Stimulated activated CD8-positive, alpha-beta memory T cell treated with anti-CD3 and anti-CD28 coated beads, Interleukin-15, amount 100 ng/mL, for 24 hours (primary cell): ENCODE data around the gene SPO11.

Experiments
- DNase-seq: peaks from one replicate; pipeline ENCODE4 v3.0.0-alpha.2; 2020; ENCODE audit warnings: low read depth

The SPO11 gene

GRCh38 chr20:57310821-57311514 lies 18.6 kb upstream of the SPO11 start:
- no peak for DNase-seq

DNA sequence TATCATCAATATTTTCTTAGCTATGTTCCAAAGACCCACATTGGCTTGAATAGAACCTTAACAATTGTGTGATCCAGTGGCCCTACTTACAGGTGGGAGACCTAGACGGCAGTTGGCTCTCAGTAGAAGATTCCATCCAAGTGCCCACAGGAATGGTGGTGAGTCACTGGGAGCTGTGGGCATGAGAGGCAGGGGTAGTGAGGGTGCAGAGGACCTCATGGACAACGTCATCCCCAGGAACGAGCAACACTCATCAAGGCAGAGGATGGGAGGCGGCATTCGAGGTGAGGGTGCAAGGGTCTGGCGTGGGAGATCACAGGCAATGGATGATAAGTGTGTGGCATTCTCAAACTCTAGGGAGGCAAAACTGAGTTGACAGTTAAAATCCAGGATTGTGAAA lies 17.5 kb upstream of the SPO11 start:
- no peak for DNase-seq

DNA sequence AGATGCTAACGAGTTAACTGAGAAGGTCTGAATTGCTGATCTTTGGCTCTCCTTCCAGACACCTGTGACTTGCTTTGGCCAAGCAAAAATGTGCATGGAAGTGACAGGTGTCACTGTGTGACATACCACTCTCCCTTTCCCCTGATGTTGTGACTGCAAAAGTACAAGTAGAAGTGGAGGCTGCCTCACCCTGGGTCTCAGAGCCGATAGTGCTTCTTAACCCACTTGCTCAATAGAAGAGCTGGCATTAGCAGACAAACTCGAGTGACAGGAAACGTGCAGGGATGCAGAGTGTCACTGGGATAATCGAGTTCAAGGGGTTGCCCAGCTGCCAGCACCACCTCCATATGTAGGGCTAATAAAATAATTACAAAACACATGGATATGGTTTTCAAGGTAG lies 16.4 kb upstream of the SPO11 start:
- DNase-seq: no peak

DNA sequence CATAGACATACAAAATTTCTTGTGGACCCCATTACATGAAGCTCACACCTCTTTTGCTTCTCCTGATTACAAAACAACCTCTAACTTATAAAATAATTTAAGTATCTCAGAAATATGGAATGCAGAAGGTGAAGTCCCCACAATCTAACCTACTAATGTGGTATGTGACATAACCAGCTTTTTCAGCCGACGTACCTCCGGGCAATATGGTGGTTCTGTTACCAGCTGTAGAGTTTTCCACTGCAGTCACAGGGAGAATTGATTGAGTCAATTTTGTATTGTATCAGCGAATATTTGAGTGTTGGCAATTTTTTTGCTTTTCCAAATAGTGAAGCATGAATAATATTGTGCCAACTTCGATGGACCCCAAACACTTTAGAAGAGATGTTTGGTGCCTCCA lies 15.7 kb upstream of the SPO11 start:
- no peak for DNase-seq

- no peak for DNase-seq
Observed at GRCh38 chr20:57315083-57315975, 14.3 kb upstream of the SPO11 start.

GRCh38 chr20:57315976-57316480 lies 13.6 kb upstream of the SPO11 start:
- no peak for DNase-seq

DNA sequence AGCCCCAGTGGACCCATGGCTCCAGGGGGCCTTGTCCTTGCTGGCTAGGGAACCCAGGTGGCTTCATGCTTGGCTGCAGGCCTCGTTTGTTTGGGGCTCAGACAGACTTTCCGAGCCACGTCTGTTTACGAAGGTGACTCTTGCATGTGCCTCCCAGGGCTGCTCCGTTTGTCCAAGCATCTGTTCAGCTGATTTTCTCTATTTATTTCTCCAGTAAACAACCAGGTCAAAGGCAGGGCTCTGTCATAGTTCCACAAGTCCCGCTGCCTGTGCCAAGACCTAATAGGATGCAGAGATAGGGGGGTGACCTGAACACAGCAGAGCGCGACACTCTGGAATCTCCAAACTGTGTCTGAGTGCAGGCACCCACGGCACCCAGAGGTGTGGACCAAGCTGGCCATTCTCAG lies 12.8 kb upstream of the SPO11 start:
- no peak for DNase-seq

DNA sequence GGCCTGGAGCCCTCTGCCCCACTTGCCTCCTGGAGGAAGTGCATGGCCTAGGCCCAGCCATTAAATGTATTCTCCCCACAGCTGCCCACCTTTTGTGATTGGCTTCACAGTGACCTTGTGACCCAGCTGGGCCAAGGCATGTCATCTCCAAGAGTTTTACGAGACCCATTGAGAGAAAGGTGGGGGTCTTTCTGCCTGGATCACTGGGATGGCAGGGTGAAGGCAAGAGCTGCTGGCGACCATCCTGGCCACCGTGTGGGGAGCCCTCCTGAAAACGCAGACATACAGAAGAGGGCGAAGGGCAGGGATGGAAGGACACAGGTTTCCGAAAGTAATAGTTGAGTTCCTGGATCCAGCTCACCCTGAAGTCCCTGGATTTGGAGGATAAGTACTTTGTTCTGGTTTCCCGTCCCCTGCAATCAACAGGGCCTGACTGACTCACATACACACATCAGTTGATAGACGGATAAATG lies 12.3 kb upstream of the SPO11 start:
- no peak for DNase-seq

DNA sequence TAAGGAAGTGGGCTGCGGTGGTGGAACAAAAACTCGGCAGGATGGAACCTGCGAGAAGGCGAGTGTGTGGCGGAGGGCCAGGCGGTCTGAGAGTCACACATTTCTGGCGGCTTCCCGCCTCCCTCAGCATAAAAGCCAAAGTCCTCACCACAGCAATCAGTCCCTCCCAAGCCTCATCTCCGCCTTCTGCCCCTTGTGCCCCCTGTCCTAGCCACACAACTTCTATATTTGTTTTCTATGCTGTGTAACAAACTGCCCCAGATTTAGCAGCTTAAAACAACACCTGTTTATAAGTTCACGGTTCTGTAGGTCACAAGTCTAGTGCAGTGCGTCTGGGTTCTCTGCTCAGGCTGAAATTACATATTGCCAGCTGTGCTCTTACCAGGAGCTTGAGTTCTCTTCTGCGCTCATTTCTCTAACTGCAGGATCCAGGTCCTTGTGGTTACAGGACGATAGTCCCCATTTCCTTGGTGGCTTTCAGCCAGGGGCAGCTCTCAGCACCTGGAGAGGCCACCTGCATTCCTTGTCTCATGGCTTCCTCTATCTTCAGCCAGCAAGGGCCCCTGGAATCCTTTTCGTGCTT lies 11.7 kb upstream of the SPO11 start:
- no peak for DNase-seq

- no peak for DNase-seq
Observed at GRCh38 chr20:57319584-57319983, 10.0 kb upstream of the SPO11 start.

GRCh38 chr20:57320358-57320757 lies 9.2 kb upstream of the SPO11 start:
- no peak for DNase-seq

- no peak for DNase-seq
Observed at GRCh38 chr20:57321142-57321541, 8.5 kb upstream of the SPO11 start.

DNA sequence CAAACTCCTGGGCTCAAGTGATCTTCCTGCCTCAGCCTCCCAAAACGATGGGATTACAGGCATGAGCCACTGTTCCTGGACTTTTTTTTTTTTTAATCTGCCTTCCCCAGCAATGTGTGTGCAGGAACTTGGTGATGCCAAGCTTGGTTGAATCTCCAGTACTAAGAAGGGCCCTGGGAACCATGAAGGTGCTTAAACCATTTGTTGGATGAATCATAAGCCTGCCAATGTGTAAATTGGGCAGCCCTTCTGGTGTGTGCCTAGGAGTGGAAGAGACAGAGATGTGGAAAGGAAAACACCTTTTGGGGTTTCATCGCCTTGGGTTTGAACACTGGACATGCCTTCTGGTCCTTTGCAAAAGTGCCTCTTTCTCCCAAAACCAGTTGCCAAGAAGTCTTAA lies 7.1 kb upstream of the SPO11 start:
- no peak for DNase-seq

GRCh38 chr20:57323034-57323433 lies 6.6 kb upstream of the SPO11 start:
- no peak for DNase-seq

- no peak for DNase-seq
Observed at GRCh38 chr20:57325632-57326356, 3.8 kb upstream of the SPO11 start.

DNA sequence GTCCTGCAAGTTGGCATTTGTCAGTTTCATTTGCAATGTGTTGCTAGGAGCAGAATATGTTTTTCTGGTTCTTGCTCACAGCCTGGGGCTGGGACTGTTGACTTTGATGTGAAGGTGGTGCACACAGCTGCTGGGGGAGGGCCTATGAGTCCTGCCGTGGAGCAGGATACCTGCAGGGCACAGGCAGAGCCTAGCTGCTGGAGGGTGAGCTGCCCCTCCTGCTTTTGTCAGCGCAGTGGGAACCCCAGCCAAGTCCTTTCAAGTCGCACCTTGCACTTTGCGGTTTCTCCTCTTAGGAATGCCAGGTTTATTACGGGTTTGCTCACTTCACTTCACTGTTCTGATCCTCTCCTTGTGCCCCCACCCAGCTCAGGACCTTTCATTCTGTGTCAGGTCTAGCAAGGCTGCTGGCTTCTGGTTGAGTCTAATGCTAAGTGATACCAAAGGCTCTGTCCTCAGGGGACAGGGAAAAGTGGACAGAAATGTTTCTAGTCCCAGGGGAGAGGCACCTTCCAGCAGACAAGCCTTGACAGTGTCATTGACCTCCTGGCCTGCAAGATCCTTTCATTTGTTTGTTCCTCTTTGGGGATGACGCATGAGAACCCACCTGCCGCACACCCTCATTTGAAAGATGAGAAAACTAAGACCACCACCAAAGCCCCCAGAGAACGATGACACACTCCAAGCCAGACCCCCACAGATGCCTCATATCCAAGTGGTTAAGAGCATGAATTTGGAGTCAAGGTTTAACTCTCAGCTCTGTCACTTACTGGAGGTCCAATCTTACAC lies 2.7 kb upstream of the SPO11 start:
- no peak for DNase-seq

GRCh38 chr20:57327820-57328219 lies 1.8 kb upstream of the SPO11 start:
- no peak for DNase-seq

GRCh38 chr20:57330998-57331397 lies 1.4 kb downstream of the SPO11 start:
- DNase-seq: no peak

GRCh38 chr20:57332105-57333089 lies 2.8 kb downstream of the SPO11 start:
- DNase-seq: no peak

DNA sequence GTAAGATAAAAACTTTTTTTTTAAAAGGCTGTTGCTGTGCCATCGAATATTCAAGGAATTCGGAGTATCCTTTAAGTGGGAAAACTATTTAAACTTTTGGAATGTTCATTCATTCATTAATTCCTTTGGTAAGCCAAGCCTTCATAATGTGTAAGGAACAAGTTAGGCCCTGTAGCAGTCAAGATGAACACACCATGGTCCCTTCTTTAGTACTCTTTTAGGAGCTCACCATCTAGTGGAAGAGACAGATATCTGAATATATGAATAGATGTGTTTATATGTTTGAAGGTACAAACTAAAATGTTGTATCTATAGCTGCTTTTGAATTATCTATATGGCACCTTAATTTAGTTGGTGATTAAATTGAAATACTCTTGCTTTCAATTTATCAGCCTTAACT lies 5.8 kb downstream of the SPO11 start:
- DNase-seq: no peak
